HG02943 (cell line): ENCODE data around the gene PLCB1.
"Not testable (repeated sequence)": the region's sequence is repeated elsewhere in the genome, so short reads cannot be mapped to it uniquely, and the experiment has no call there.

ENCODE experiments used
- ATAC-seq: cut with Tn5 transposase; IDR thresholded peaks from one replicate; pipeline ENCODE4 v1.9.1; 2021; ENCODE audit warnings: mild to moderate bottlenecking, low read depth, moderate library complexity; ENCODE audit not compliant: unreplicated experiment

Gene PLCB1

GRCh38 chr20:8154638-8155037 lies 22.6 kb downstream of the PLCB1 start:
- ATAC-seq = no peak

DNA sequence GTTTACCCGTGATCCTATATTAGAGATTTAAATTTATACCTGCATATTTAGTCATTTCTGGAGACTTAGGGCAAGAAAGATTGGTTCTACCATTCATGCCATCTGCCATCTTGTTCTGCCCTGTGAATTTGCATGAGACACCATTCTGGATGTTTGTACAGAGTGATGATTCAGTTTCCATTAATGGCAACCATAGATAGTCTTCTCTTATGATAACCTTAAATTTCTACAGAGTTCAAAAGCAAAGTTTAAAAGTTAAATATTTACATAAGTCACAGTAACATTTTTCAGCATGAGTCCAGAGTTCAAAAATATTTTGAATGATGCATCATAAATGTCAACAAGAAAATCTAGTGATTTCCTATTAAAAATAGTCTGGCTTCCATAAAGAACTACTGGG lies 23.2 kb downstream of the PLCB1 start:
- ATAC-seq = no peak

- ATAC-seq = no peak
These were observed 23.7 kb downstream of the PLCB1 start for GRCh38 chr20:8155812-8156211.

- ATAC-seq = peak; percentile 71
These were observed 24.4 kb downstream of the PLCB1 start for GRCh38 chr20:8156235-8157079.

DNA sequence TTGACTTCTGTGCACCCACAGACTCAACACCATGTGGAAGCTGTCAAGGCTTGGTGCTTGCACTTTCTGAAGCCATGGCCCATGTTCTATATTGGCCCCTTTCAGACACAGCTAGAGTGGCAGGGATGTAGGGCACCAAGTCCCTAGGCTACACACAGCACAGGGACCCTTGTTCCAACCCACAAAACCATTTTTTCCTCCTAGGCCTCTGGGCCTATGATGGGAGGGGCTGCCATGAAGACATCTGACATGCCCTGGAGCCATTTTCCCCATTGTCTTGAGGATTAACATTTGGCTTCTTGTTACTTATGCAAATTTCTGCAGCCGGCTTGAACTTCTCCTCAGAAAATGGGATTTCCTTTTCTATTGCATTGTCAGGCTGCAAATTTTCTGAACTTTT lies 27.2 kb downstream of the PLCB1 start:
- ATAC-seq = not testable (repeated sequence)

DNA sequence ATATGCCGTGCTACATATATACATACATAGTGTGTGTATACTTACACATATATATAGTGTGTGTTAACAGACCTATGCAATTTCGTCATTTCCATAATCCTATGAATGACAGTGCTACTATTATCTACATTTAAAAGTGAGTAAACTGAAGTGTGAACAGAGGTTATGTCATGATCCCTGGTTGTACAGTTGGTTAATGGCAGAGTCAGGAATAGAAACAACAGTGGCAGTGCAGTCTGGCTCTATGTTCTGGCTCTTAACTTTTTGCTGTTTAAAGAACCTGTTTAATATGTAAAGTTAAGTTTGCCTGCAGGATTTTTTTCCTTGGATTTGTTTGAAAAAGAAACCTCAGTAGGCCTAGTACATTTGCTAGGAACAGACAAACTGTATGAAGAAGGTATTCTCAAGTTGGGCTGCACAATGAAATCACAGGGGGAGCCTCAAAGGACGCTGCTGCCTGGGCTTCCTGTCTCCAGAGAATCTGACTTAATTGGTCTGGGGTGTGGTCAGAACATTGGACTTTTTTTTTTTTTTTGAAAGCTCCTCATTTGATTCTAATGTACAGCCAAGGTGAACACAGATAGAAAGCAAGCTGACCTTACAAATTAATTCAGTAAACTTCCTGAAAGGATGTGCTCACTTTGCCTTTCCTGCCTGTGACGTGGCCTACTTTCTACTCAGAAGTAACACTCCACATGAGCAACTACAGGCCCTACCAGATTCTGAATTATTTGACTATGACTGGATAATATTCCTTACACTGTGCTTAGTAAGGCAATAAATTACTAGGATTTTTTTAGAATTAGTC lies 29.4 kb downstream of the PLCB1 start:
- no peak for ATAC-seq

DNA sequence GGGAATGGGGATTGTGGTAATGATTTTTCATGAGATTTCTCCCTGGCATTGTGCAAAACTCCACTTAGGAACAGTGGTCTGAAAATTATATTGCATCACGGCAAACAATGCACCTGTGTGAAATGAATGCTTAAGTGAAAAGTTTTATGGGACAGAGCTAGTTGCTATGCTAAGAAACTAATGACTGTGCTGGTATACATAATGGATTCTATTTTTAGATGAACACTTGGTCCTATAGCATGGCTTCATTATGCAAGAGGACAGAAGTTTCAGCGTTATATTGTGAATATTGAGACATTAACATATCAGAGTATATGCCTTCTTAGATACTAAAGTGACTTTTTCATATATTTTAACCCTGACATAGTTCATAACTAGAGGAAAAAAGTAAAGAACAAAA lies 30.5 kb downstream of the PLCB1 start:
- no peak for ATAC-seq

- no peak for ATAC-seq
These were observed 31.5 kb downstream of the PLCB1 start for GRCh38 chr20:8163543-8163942.

DNA sequence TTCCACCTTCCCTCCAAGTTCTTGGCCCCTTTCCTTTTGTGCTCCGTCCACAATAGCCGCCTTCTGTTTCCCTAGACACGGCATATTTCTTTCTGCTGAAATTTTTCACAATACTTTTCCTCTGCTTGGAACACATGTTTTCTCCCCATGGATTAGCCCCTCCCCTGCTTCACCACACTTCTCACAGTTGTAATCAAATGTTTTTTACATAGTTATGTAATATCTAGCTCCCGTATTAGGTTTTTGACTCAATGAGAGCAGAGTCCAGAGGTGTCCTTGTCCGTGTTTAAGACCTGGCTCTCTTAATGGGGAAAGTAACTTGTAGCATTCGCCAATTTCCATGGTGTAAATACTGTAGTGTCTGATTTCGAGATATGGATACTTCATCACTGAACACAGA lies 34.7 kb downstream of the PLCB1 start:
- ATAC-seq = no peak

DNA sequence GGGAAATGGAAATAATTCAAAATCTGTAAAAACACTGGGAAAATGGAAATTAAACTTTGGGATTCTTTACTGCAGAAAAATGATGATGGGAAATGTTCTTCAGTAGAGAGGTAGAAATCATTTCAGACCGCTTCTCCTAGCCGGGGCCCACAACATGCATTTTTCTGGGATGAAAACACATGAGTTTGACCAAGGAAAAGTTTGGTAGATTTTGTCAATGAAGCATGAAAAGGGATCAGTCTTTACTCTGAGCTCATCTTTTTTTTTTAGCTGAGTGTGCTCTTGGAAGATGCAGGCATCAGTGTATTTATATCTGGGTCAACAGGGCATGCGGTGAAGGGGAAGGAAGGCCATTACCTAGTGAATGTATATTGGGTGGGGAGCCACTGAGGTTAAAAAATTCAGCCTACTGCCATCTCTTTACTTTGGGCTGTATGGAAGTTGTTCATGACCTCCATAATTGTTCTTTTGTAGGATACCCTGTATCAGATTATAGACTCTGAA lies 36.8 kb downstream of the PLCB1 start:
- ATAC-seq = no peak

DNA sequence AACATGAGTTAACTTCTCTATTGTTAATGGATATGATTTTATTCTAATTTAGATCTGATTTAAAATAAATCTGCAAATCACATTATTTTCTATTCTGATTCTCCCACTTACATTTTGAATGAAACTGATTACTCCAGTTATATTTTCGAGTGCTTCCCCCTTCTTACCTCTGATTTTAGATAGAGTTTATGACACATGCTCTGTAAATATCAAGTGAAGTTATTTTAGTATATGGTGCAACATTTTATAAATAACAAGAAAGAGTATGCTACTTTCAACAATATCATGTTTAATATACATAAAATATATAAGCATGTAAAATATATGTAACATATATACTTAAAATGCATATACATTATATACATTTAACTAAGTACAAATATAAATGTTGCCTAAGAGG lies 38.9 kb downstream of the PLCB1 start:
- no peak for ATAC-seq

- no peak for ATAC-seq
These were observed 40.1 kb downstream of the PLCB1 start for GRCh38 chr20:8172191-8172590.

GRCh38 chr20:8175741-8176675 lies 43.9 kb downstream of the PLCB1 start:
- no peak for ATAC-seq

- no peak for ATAC-seq
These were observed 51.5 kb downstream of the PLCB1 start for GRCh38 chr20:8183526-8183925.

DNA sequence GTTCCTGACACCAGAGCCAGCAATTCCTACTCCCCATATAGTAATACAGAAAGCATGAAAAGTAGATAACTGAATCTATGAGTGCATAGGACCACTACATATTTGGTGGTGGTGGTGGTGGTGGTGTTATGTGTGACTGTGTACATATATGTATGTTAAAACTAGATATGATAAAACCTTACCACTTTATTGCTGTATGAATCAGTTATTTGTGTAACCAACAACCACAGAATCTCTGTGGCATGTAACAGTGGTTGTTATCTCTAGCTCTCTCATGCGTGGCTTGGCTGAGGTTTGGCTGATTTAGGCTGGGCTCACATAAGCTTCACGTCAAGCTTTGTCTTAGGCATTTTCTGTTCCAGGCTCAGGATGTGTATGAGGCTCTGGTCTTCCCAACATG lies 55.7 kb downstream of the PLCB1 start:
- no peak for ATAC-seq

- no peak for ATAC-seq
These were observed 58.2 kb downstream of the PLCB1 start for GRCh38 chr20:8190043-8190880.

- no peak for ATAC-seq
These were observed 62.7 kb downstream of the PLCB1 start for GRCh38 chr20:8194721-8195120.

- ATAC-seq = no peak
These were observed 64.0 kb downstream of the PLCB1 start for GRCh38 chr20:8196096-8196495.

GRCh38 chr20:8200220-8200619 lies 68.2 kb downstream of the PLCB1 start:
- no peak for ATAC-seq

DNA sequence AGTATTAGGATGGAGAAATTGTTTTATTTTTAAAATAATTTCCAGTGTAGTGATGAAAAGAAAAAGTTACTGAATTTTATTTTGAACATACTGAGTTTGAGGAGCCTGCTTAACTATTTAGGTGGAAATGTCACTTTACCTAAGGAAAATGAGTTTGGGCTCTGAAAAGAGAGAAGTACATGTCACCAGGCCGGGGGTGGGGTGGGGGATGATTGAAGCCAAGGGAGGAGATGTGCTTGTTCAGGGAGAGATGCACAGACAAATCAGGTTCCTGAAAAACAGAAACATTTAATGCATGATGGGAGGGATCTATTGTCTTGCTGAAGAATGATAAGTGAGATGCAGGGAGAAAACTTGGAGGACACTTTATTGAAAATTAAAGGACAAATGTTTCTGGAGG lies 71.3 kb downstream of the PLCB1 start:
- no peak for ATAC-seq
